Activated CD4-positive, alpha-beta T cell treated with anti-CD3 and anti-CD28 coated beads for 36 hours (primary cell): ENCODE results near the gene EFNA5. TPM values are rescaled to one million over a fixed set of nuclear protein-coding genes. Genes with fewer than 3 reads are reported as not detected.

Experiments
- ATAC-seq: fragments of 200-7000 bp; cut with Tn5 transposase; one replicate; pipeline ENCODE4 v1.10.0; 2021; ENCODE audit warnings: mild to moderate bottlenecking, moderate library complexity
- CTCF ChIA-PET: fragments of 350-600 bp; sonication (Branson Sonifier 250); formaldehyde crosslinking; loops from one replicate; lab custom pipeline; 2021; ENCODE audit warnings: antibody characterized with exemption; lab: Charles Lee
- POLR2A ChIA-PET: fragments of 350-600 bp; sonication (Branson Sonifier 250); formaldehyde crosslinking; loops from one replicate; lab custom pipeline; 2021; ENCODE audit warnings: antibody characterized with exemption, inconsistent platforms; lab: Charles Lee
- DNase-seq: peaks from one replicate; pipeline ENCODE4 v3.0.0-alpha.2; 2020
- H3K27ac Mint-ChIP-seq: one replicate; pipeline ENCODE4 v1.8.0; 2021; ENCODE audit warnings: mixed read lengths
- H3K27me3 Mint-ChIP-seq: one replicate; pipeline ENCODE4 v1.8.0; 2021; ENCODE audit warnings: mixed read lengths
- H3K36me3 Mint-ChIP-seq: one replicate; pipeline ENCODE4 v1.8.0; 2021; ENCODE audit warnings: low read depth, mixed read lengths
- H3K4me1 Mint-ChIP-seq: one replicate; pipeline ENCODE4 v1.8.0; 2021; ENCODE audit warnings: mixed read lengths
- H3K4me3 Mint-ChIP-seq: one replicate; pipeline ENCODE4 v1.8.0; 2021; ENCODE audit warnings: mild to moderate bottlenecking, moderate library complexity, mixed read lengths
- H3K9me3 Mint-ChIP-seq: one replicate; pipeline ENCODE4 v1.8.0; 2021; ENCODE audit warnings: low read depth, mixed read lengths
- intact Hi-C, 2 experiments: fragments of 100-400 bp; cut with DNase I in 1 of 2; cut with micrococcal nuclease in 1 of 2; formaldehyde crosslinking; loops; one replicate each; pipeline versions ENCODE4 v1.14.2 to v1.15.1; 2022 to 2024; cut with DNase I, micrococcal nuclease
- total RNA-seq, 2 experiments: library from RNA; stranded (reverse); gene quantifications; one replicate each; pipeline ENCODE4 v1.2.3, GENCODE V29; 2021

Gene EFNA5
- total RNA-seq, 2 experiments from 2014 or later: not detected

DNA sequence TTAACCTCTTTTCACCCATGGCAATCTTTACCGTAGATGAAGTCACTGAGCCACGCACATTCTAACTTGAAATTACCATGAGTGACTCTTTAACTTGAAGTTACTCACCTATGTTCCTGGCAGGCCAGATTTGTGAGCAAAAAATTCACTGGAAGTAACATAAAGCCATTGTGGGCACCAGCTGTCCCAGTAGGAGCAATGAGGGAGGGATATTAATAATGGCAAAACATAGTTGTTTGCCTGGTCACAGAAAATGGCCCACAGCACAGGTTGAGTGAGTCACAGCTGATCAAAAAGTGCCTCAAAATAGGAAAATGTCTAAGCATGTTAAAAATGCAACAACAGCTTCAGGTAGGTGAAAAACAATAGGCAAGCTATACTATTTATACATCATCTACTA, 146.6 kb downstream of the EFNA5 start:
- no peaks in the 10 kb centered on the region for H3K36me3 Mint-ChIP-seq
- no peaks in the 10 kb centered on the region for H3K9me3 Mint-ChIP-seq
- H3K4me1 Mint-ChIP-seq: no peaks in the 10 kb centered on the region
- intact Hi-C loops: no loop called here
- POLR2A ChIA-PET: no interaction called here
- peaks cover 2% of the 10 kb centered on the region for H3K27me3 Mint-ChIP-seq
- no peak overlapping the region for H3K27ac Mint-ChIP-seq
- CTCF ChIA-PET: interaction anchor here (1.2 kb wide), 1 partner anchor 11 kb away, joined by 5 read pairs; no protein-coding TSS in a partner anchor
- H3K4me3 Mint-ChIP-seq: no peak overlapping the region
- ATAC-seq (no peak), DNase-seq (no peak)

DNA sequence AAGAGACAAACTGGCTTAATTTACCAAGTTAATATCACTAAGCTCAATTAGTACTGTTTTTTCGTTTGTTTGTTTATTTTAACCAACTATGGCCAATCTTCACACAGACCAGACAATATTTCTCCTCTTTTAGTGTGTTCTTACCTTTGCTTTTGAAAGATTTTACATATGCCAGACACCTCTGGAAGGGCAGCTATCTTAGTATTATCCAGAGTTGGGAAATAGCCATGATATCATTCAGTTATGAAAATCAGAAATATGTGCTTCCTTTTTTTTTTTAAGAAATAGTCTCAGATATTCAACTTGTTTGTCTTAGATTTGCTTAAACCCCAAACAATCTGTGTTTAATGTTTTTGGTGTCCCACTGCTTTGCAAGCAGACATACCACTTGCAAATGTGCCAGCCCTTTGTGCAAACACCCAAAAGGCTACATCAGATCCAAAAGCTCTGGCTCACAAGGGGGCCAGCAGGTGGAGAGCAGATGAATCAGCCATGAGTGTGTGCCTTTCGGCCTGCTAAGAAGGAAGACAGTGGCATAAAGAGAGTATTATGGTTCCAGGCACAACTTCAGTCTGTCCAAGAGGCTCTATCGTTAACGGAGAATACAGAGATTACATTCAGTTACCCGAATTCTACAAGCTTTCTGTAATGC, 147.6 kb downstream of the EFNA5 start:
- POLR2A ChIA-PET: no interaction called here

DNA sequence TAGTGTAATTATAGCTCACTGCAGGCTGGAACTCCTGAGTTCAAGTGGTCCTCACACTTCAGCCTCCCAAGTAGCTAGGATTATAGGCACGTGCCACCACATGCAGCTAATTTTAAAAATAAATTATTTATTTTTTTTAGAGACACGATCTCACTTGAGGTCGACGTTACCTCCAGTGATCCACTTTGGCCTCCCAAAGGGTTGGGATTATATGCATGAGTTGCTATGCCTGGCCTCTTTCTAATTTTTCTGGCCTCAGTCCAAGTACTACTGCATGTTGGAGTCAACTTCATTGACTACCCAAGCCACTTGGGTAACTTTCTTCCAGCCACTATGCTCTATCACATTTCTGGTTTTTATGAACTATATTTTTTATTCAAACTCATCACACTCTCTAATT, 148.3 kb downstream of the EFNA5 start:
- ATAC-seq (no peak), DNase-seq (no peak)
- Mint-ChIP-seq H3K9me3 (no peaks in the 10 kb centered on the region), H3K27me3 (peaks cover 2% of the 10 kb centered on the region), H3K27ac (no peak overlapping the region), H3K4me3 (no peak overlapping the region), H3K4me1 (no peaks in the 10 kb centered on the region), H3K36me3 (no peaks in the 10 kb centered on the region)
- ChIA-PET CTCF (interaction anchor here (0.9 kb wide), 1 partner anchor 14 kb away, joined by 3 read pairs; no protein-coding TSS in a partner anchor), POLR2A (no interaction called here)
- intact Hi-C loops: no loop called here

More for the DNA sequence above, 147.6 kb downstream of the EFNA5 start:
- ATAC-seq (no peak), DNase-seq (no peak)
- H3K9me3 Mint-ChIP-seq: no peaks in the 10 kb centered on the region
- CTCF ChIA-PET: interaction anchor here (0.6 to 0.9 kb wide), 2 partner anchors 13 to 1027 kb away, joined by 3 read pairs; no protein-coding TSS in a partner anchor
- H3K27me3 Mint-ChIP-seq: peaks cover 2% of the 10 kb centered on the region
- no peaks in the 10 kb centered on the region for H3K36me3 Mint-ChIP-seq
- no peaks in the 10 kb centered on the region for H3K4me1 Mint-ChIP-seq
- intact Hi-C loops: no loop called here
- H3K27ac Mint-ChIP-seq: no peak overlapping the region
- no peak overlapping the region for H3K4me3 Mint-ChIP-seq

DNA sequence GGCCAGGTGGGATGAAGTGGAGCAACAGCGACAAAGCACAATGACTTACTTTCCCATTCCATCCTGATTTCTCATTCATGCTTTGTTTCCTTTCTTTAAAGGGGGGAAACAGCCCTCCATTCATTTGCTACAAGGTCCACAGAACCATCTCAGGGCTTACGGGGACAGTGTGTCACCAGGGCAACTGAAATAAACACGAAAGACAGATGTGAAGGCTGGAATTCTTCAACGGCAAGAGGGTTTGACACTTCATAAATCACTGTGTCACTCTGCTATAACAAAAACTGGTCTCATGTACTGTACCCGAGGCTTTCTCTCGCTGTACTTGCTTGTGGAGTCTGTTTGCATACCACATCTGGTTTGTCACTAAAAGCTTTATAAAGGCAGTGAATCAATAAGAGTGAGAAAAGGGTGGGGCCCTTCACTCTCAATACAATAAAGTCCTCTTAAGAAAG, 150.8 kb downstream of the EFNA5 start:
- Mint-ChIP-seq H3K27ac (no peak overlapping the region), H3K4me1 (no peaks in the 10 kb centered on the region), H3K4me3 (no peak overlapping the region), H3K27me3 (no peaks in the 10 kb centered on the region), H3K36me3 (no peaks in the 10 kb centered on the region), H3K9me3 (no peaks in the 10 kb centered on the region)
- no peak for ATAC-seq
- intact Hi-C loops: no loop called here
- CTCF ChIA-PET: interaction anchor here (0.9 kb wide), 2 partner anchors 12 to 63 kb away, joined by 3 read pairs; no protein-coding TSS in a partner anchor
- POLR2A ChIA-PET: no interaction called here
- no peak for DNase-seq

DNA sequence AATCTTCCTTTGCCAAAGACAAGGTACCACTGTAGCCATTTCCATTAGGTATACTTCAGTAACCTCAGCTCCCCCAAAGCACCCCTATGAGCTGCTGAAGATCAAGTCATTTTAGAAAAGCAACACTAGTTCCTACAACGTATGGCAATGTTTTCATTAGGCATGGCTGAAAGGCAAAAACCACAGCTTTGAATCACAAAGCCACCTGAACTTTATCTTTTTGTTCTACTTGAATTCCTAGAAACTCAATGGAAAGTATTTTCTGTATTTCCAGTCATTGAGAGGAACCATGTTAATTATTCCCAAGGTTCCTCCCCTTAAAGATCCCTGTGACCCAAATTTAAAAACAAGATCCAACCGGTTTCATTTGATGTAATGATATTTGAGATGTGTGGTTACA, 152.1 kb downstream of the EFNA5 start:
- Mint-ChIP-seq H3K27ac (no peak overlapping the region), H3K4me1 (no peaks in the 10 kb centered on the region), H3K9me3 (no peaks in the 10 kb centered on the region), H3K27me3 (peaks cover 2% of the 10 kb centered on the region), H3K36me3 (no peaks in the 10 kb centered on the region), H3K4me3 (no peak overlapping the region)
- ATAC-seq (no peak), DNase-seq (no peak)
- intact Hi-C loops: no loop called here
- ChIA-PET CTCF (interaction anchor here (0.6 kb wide), 1 partner anchor 559 kb away, joined by 4 read pairs; no protein-coding TSS in a partner anchor), POLR2A (no interaction called here)

DNA sequence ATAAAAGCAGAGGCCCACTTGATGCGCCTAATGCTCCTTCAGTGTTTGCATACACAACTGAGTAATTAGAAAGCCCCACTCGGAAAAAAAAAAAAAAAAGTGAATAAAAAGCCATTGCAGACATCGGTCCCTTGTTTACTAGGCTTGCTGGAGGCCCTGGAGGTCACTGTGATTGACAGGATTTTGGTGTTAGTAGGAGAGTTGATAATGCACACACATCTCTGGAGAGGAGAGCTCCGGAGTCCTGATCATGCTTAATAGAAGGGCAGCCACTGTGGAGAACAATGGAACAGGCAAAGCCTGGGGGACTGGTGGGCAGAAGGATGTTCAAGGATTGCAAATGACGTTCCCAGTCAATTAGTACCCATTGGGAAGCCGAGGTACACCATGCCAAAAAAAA, 152.5 kb downstream of the EFNA5 start:
- intact Hi-C loops: no loop called here
- no peak for ATAC-seq

DNA sequence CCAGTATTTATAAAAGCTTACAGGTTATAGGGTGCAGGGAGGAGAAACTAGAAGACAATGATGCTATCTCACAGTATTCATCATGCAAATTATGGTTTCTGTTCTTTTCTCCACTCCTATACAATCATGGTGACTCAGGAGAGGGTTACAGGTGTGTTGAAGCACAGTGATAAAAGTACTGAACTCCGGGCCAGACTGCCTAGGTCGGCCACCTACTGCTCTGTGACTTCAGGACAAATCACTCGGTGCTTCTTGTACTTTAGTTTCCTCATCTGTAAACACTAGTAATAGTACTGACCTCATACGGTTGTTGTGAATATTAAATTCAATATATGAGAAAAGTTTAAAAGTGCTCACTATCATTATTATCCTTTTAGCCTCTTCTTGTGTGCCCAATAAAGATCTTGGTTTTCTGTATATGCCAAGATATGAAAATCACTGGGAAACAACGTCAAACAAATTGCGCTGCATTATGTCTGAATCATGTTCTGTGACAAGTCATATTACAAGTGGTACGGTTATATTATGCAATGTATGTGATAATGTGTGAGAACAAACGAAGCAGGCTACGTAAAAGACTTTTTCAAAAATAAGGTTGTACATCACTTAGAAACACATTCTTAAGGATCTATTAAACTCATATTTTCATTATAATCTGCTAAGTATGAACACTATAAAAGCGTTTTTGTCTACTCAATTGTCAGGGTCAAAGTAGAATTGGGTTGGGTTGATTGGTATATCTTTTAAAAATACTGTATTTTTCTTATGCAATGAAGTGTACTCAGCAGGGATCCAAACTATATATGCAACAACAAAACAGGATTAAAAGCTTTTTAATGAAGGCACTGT, 153.3 kb downstream of the EFNA5 start:
- ChIA-PET POLR2A (no interaction called here), CTCF (no interaction called here)
- ATAC-seq (no peak), DNase-seq (no peak)
- Mint-ChIP-seq H3K27me3 (peaks cover 2% of the 10 kb centered on the region), H3K4me3 (no peak overlapping the region), H3K9me3 (no peaks in the 10 kb centered on the region), H3K4me1 (no peaks in the 10 kb centered on the region), H3K27ac (no peak overlapping the region), H3K36me3 (no peaks in the 10 kb centered on the region)
- intact Hi-C loops: no loop called here

More for the DNA sequence above, 152.5 kb downstream of the EFNA5 start:
- Mint-ChIP-seq H3K36me3 (no peaks in the 10 kb centered on the region), H3K4me3 (no peak overlapping the region), H3K4me1 (no peaks in the 10 kb centered on the region), H3K27ac (no peak overlapping the region), H3K9me3 (no peaks in the 10 kb centered on the region), H3K27me3 (peaks cover 2% of the 10 kb centered on the region)
- no peak for DNase-seq
- POLR2A ChIA-PET: no interaction called here
- CTCF ChIA-PET: interaction anchor here (0.6 kb wide), 1 partner anchor 559 kb away, joined by 4 read pairs; no protein-coding TSS in a partner anchor

DNA sequence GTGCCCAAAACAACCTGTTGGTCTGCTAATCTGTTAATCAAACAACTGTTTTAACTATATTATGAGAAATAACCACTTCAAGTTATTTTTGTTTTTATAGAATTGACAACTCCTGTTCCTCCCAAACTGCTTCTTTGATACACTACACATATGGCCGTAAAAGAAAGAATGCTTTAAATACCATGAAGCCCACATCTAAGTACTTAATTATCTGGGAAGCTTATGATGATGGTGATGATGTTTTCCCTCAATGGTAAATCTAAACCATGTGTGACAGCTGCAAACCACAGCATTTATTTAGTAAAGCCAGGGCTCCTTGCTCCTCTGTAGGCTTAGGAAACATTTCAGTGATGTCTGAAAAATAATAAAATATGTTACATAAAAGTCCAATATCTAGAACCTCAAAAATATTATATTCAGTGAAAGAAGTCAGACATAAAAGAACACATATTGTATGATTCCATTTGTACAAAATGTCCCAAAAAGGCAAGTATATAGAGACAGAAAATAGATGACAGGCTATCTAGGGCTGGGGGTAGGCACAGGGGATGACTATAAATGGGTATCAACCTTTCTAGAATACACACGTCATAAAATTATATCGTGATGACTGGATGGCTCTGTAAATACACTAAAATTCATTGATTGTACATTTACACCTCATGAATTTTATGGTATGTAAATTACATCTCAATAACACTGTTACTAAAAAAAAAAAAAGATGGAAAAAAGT, 154.1 kb downstream of the EFNA5 start:
- CTCF ChIA-PET: no interaction called here
- no peaks in the 10 kb centered on the region for H3K4me1 Mint-ChIP-seq

DNA sequence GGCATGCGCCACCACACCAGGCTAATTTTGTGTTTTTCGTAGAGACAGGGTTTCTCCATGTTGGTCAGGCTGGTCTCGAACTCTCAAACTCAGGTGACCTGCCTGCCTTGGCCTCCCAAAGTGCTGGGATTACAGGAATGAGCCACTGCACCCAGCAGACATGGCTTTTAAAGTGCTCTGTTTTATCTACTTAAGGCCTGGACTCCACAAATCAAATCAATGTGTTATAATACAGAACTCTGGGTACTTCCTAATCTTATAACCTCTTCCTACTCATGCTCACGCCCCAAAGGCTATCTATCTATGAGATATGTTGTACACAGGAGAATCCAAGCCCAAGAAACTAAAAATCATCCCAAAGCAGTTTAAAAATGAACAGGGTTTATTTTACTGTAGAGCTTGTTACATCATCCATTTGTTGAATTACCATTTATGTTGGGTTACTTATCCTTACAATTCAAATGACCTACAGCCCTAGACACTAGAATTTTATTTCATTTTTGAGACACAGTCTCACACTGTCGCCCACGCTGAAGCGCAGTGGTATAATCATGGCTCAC, 155.1 kb downstream of the EFNA5 start:
- ATAC-seq (no peak), DNase-seq (no peak)
- Mint-ChIP-seq H3K4me3 (no peak overlapping the region), H3K27ac (no peak overlapping the region), H3K27me3 (peaks cover 2% of the 10 kb centered on the region), H3K36me3 (no peaks in the 10 kb centered on the region), H3K9me3 (no peaks in the 10 kb centered on the region), H3K4me1 (no peaks in the 10 kb centered on the region)
- intact Hi-C loops: no loop called here
- POLR2A ChIA-PET: no interaction called here
- CTCF ChIA-PET: no interaction called here

More for the DNA sequence above, 154.1 kb downstream of the EFNA5 start:
- intact Hi-C loops: no loop called here
- Mint-ChIP-seq H3K4me3 (no peak overlapping the region), H3K36me3 (no peaks in the 10 kb centered on the region), H3K27me3 (peaks cover 2% of the 10 kb centered on the region), H3K27ac (no peak overlapping the region), H3K9me3 (no peaks in the 10 kb centered on the region)
- POLR2A ChIA-PET: no interaction called here
- DNase-seq: no peak
- no peak for ATAC-seq

DNA sequence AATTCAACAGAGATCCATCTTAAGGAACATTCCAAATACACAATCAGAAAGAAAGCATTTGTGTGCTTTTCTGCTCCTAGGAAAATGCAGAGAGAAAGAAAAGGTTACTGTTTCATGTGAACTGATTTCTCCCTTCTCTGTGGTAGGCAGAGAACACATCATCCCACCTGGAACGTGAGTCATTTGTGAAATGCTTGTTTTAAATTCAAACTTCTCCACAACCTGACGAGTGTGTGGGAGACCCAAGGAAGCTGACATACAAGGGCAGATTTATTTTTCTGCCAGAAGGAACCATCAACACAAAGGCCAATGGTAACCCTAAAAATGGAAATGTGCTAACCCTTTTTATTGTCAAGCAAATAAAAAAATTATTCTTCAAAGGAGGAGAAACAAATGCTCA, 156.4 kb downstream of the EFNA5 start:
- no peak for ATAC-seq
- Mint-ChIP-seq H3K36me3 (no peaks in the 10 kb centered on the region), H3K27ac (no peak overlapping the region), H3K27me3 (peaks cover 2% of the 10 kb centered on the region), H3K9me3 (no peaks in the 10 kb centered on the region), H3K4me1 (no peaks in the 10 kb centered on the region), H3K4me3 (no peak overlapping the region)
- intact Hi-C loops: no loop called here
- DNase-seq: no peak
- ChIA-PET POLR2A (no interaction called here), CTCF (no interaction called here)
